Stomach smooth muscle (tissue), 2 donors: ENCODE data around the gene DIO3.

Experiments used
- H3K27ac ChIP-seq: one replicate; pipeline ENCODE4 v1.7.0; 2013; ENCODE audit warnings: mild to moderate bottlenecking, low read length, inconsistent platforms
- H3K27me3 ChIP-seq, 2 donors: one replicate each; pipeline ENCODE4 v1.7.0; 2013; ENCODE audit warnings: low read length in 2 of 2; ENCODE audit not compliant: insufficient read depth in 2 of 2, control insufficient read depth in 1 of 2
- H3K36me3 ChIP-seq, 2 donors: one replicate each; pipeline ENCODE4 v1.7.0; 2013; ENCODE audit warnings: low read length in 2 of 2; ENCODE audit not compliant: control insufficient read depth in 2 of 2, insufficient read depth in 2 of 2
- H3K4me1 ChIP-seq: one replicate; pipeline ENCODE4 v1.7.0; 2013; ENCODE audit warnings: low read length; ENCODE audit not compliant: control insufficient read depth, insufficient read depth
- H3K4me3 ChIP-seq, 2 donors: one replicate each; pipeline ENCODE4 v1.7.0; 2013; ENCODE audit warnings: low read length in 2 of 2
- H3K9ac ChIP-seq, 2 donors: one replicate each; pipeline ENCODE4 v1.7.0; 2013; ENCODE audit warnings: low read length in 2 of 2, mild to moderate bottlenecking in 1 of 2
- H3K9me3 ChIP-seq, 2 donors: one replicate each; pipeline ENCODE4 v1.7.0; 2013; ENCODE audit warnings: low read length in 2 of 2; ENCODE audit not compliant: control insufficient read depth in 2 of 2
- donor health status: healthy.
- donor health status: Pancreatic carcinoma.

DIO3 gene

DNA sequence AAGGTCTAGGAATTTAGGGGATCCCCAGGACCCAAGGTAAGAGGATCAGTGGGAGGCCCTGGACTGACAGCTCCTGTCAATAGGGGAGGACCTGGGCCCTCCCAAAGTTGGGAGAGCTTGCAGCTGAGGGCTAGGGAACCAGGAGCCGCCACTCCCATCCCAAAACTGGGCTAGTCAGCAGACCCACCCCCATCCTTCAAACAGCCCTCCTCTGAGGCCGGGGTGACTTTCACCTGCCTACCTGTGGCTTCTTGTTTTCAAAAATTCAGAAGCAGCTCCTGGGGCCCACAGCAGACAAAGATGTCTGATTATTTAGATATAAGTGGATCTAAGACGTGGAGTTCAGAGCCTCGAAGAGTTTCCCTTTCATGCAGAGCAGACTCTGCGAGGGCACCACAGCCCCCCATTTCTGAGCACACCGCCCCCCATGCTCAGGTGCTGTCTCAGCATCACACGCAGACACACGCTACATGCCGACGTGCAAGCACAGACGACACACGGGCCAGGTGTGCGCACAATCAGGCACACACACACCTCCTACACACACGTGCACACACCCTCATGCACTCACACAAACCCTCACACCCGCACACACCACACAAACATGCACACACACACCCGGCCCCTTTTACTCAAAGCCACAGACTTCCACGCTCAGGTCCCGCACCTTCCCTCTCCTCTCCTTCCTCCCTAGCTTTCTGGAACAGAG, 21.9 kb downstream of the DIO3 start:
- H3K27me3 ChIP-seq, result peaks cover 0 to 6% of the 10 kb centered on the region in 2 donors
- no peaks in the 10 kb centered on the region for H3K36me3 ChIP-seq
- H3K27ac ChIP-seq, result no peak overlapping the region
- H3K9ac ChIP-seq, result no peak overlapping the region
- no peak overlapping the region for H3K4me3 ChIP-seq
- no peaks in the 10 kb centered on the region for H3K4me1 ChIP-seq
- H3K9me3 ChIP-seq, result peaks cover 0 to 3% of the 10 kb centered on the region in 2 donors

DNA sequence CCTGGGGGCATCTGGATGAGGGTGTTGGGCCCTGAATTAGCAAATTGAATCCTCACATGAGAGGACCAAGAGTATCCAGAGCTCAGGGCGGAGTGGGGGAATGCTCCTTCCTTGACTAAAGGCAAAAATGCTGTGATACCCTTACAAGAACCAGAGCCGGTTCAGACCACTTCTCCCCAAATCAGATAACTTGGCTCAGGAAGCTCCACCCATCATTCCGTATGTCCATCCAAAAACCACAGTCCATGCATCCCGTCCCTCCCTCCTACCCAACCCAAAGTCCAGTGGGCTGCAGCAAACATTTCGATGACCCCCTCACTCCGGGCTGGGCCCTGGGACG, 22.4 kb downstream of the DIO3 start:
- Histone ChIP-seq H3K4me1 (no peaks in the 10 kb centered on the region), H3K27ac (no peak overlapping the region), H3K9me3 (peaks cover 0 to 3% of the 10 kb centered on the region in 2 donors), H3K4me3 (no peak overlapping the region), H3K36me3 (no peaks in the 10 kb centered on the region), H3K27me3 (peaks cover 0 to 6% of the 10 kb centered on the region in 2 donors), H3K9ac (no peak overlapping the region)

DNA sequence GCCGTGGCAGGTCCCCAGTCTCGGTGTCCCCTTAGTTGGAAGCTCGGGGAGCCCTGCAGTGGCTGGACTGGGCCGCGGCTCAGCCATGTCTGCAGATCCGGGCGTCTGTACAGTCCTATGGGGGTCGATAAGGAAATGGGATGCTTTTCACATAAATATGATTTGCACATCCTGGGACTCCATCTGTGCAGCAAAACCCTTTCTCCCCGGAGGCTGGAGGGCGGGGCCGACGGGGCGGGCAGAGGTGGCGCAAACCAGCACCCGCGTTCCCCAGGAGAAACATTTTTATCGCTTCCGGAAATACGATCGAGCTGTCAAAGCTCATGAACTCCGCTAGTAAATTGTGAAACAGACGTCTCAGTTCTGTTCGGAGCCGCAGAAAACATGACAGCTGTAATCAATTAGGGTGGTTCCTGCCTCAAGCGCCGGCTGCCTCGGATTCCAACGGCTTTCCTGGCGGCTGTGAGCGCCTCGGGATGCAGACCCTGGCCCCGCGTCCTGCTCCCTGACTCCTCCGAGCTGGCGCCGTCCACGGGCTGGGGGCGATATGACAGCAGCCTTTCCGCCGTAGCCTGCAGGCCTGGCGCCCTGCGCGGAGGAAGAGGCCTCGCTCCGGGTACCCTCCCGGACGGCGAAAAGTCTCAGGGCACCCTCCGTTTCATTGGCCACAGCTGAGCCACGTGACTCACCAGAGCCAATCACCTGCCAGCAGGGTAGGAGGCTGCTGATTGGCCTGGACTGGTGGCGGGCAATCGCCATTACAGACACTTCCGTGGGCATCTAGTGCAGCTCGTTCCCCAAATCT, 23.0 kb downstream of the DIO3 start:
- H3K27me3 ChIP-seq, result peaks cover 0 to 6% of the 10 kb centered on the region in 2 donors
- no peak overlapping the region for H3K9ac ChIP-seq
- H3K9me3 ChIP-seq, result peaks cover 0 to 3% of the 10 kb centered on the region in 2 donors
- H3K4me1 ChIP-seq, result no peaks in the 10 kb centered on the region
- no peak overlapping the region for H3K27ac ChIP-seq
- H3K4me3 ChIP-seq, result no peak overlapping the region
- H3K36me3 ChIP-seq, result no peaks in the 10 kb centered on the region

DNA sequence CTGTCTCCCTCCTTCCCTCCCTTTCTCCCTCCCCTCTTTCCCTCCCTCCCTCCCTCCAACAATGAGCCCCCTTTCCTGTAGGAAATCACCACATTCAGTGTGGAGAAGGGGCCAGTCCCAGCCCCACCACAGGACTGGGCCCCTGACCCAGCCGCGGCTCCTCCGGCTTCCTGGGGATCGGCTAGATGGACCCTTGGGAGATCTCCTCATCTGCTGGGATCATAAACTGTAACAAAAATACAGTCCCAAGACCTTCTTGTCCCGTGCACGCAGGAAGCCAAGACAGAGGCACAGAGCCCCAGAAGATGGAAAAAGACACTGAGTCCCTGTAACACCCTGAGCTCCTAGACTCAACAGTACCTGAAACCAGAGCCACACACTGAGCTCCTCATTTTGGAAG, 23.9 kb downstream of the DIO3 start:
- Histone ChIP-seq H3K4me1 (no peaks in the 10 kb centered on the region), H3K36me3 (no peaks in the 10 kb centered on the region), H3K9ac (no peak overlapping the region), H3K27me3 (peaks cover 0 to 4% of the 10 kb centered on the region in 2 donors), H3K4me3 (no peak overlapping the region), H3K27ac (no peak overlapping the region), H3K9me3 (peaks cover 0 to 1% of the 10 kb centered on the region in 2 donors)

DNA sequence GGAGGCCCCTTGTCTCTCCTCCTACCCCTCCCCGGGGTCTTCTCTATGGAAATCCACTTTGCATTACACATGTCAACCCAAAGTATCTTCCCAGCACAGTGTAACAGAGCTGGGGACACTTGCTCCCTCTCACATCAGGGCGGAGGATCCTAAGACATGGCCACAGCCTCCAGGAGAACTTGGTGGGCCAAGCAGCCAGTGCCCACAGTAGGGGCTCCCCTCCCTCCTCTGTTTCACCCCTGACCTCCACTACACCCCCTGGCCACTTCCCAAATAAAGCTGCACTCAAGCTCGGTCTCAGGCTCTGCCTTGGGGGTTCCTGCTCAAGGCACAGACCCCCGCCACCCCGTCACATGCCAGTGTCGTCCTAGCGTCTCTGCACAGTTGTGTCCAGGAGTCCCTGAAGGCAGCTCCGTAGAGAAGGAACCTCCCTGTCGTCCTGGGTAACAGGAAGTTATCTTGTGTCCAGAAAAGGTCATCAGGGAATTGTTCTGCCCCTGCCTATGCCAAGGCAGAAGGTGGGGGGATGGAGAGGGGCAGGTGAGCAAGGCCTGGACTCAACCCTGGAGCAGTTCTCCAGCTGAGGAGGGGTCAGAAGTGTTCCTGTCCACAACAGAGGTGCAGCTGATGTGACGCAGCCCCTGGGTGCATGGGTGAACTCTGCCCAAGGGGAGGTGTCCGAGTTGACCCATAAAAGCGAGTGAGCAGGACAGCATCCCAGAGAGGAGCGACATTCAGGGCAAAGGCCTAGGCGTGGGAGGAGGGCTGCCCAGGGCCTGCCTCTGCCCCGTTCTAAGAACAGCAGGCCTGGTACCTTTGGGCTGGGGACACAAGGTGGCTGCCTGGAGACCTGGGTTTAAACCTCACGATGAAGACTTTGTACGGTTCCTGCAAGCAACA, 25.5 kb downstream of the DIO3 start:
- no peaks in the 10 kb centered on the region for H3K36me3 ChIP-seq
- no peak overlapping the region for H3K9ac ChIP-seq
- H3K4me3 ChIP-seq, result no peak overlapping the region
- H3K27me3 ChIP-seq, result peaks cover 0 to 5% of the 10 kb centered on the region in 2 donors
- no peak overlapping the region for H3K27ac ChIP-seq
- no peaks in the 10 kb centered on the region for H3K9me3 ChIP-seq
- no peaks in the 10 kb centered on the region for H3K4me1 ChIP-seq

DNA sequence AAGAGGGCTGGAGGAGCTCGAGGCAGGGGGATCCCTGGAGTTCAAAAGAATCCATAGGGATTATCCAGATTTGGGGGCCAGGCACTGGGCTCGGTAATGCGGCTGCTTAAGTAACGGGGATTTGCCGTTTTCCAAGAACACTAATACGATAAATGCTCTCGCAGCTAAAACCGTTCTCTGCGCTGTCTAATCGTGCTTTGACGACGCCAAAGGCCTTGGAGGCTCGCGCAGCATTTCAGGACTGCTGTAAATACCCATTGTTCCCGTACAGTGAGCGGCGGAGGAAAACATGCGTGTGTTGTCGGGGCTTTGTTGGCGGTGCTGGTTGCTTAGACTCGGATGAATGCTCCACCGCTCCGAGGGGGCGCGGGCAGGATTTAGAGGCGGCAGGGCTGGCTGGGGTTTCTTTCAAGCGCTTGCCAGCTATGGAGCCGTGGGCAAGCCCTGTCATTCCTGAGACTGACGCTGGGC, 26.2 kb downstream of the DIO3 start:
- Histone ChIP-seq H3K36me3 (no peaks in the 10 kb centered on the region), H3K27ac (no peak overlapping the region), H3K9ac (no peak overlapping the region), H3K27me3 (peaks cover 0 to 5% of the 10 kb centered on the region in 2 donors), H3K9me3 (no peaks in the 10 kb centered on the region), H3K4me3 (no peak overlapping the region), H3K4me1 (no peaks in the 10 kb centered on the region)

DNA sequence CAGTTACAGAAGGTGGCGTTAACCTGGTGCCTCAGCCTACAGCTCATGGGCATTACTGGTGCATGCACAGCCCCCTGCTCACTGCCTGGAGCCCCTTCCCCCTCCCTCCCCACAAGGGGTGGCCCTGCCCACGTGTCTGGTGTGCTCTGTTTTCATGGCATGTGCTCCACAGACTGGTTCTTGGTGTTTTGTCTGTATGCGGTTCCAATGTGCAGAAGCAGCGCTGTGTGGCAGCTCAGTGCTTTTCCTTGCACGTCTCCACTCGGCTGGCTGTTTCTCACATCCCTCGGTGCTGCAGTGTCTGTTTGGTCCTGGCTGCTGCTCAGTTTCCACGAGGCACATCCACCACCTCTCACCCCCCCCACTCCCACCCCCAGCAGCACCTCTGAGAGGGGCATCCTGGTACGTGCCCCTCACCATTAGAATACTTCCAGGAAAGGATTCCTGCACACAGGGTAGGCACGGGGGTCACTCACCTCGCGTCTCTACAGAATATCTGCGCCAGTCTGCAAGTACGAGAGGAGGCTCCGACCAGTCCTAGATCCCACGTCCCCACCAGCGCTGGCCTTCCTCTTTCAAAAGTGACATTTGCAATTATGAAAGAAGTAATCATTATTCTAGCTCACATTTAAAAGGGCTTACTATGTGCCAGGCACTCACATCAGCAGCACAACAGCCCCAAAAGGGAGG, 27.1 kb downstream of the DIO3 start:
- no peak overlapping the region for H3K9ac ChIP-seq
- no peaks in the 10 kb centered on the region for H3K36me3 ChIP-seq
- no peaks in the 10 kb centered on the region for H3K9me3 ChIP-seq
- H3K4me1 ChIP-seq, result no peaks in the 10 kb centered on the region
- peaks cover 0 to 5% of the 10 kb centered on the region in 2 donors for H3K27me3 ChIP-seq
- no peak overlapping the region for H3K27ac ChIP-seq
- no peak overlapping the region for H3K4me3 ChIP-seq

DNA sequence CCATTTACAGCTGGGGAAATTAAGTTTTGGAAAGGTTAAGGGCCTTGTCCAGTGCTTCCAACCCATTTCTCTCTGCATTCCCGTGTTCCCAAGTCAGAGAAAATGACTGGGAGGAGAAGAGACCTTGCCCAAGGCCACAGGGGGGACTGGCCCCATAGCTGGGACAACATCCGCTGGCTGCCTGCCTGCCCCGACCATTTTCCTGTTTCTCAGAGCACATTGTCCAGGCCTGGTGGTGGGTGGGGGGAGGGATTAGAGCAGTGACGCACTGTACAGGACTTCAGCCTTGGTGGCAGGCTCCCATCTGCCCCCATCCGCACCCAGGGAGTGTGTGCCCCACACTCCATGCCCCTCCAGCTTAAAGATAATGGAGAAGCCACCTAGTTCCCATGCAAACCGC, 27.7 kb downstream of the DIO3 start:
- peaks cover 0 to 5% of the 10 kb centered on the region in 2 donors for H3K27me3 ChIP-seq
- H3K9ac ChIP-seq, result no peak overlapping the region

DNA sequence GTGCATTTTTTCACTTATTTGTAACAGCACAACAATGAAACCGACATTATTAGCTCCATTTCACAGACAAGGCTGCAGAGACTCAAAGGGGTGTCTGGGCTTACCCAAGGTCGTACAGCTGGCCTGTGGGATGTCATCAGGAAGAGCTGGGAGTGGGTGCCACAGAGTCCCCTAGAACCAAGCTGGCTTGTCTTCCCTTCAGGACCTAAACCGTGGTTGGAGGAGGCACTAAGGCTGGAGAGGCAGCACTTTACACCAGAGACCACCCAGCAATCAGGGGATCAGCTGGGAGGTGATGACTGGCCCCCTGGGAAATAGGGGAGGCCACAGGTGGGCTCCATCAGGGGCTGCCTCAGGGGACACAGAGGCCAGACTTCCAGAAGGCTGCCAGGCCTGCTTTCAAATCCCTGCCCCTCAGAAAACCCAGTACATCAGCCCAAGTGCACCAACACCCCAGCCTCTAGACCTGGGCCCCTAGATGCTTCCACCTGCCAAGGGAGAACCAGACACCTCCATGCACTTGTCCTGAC, 28.3 kb downstream of the DIO3 start:
- no peak overlapping the region for H3K4me3 ChIP-seq
- peaks cover 0 to 5% of the 10 kb centered on the region in 2 donors for H3K27me3 ChIP-seq
- no peak overlapping the region for H3K27ac ChIP-seq
- no peaks in the 10 kb centered on the region for H3K4me1 ChIP-seq
- H3K9ac ChIP-seq, result no peak overlapping the region
- H3K9me3 ChIP-seq, result peaks cover 0 to 2% of the 10 kb centered on the region in 2 donors
- H3K36me3 ChIP-seq, result no peaks in the 10 kb centered on the region

More for the DNA sequence above, 27.7 kb downstream of the DIO3 start:
- Histone ChIP-seq H3K9me3 (no peaks in the 10 kb centered on the region), H3K4me3 (no peak overlapping the region), H3K36me3 (no peaks in the 10 kb centered on the region), H3K4me1 (no peaks in the 10 kb centered on the region), H3K27ac (no peak overlapping the region)

DNA sequence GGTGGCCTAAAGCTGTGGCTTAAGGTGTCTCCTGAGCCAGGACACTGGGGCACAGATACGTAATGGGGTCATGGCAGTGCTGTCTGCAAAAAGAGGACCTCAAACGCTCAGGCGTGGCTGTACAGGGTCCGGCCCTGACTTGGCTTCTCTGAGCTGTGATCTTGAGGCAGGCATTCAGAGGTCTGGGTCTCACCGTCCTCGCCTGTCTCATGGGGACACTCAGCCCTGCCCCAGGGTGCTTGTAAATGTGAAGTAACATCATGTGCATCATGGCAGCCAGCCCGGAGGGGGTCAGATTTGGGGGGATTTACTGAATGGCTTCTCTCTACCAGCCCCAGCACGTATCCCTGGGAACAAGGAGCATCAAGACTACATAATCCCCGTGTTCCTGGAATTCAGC, 28.8 kb downstream of the DIO3 start:
- Histone ChIP-seq H3K4me1 (no peaks in the 10 kb centered on the region), H3K27me3 (peaks cover 0 to 5% of the 10 kb centered on the region in 2 donors), H3K36me3 (no peaks in the 10 kb centered on the region), H3K27ac (no peak overlapping the region), H3K4me3 (no peak overlapping the region), H3K9me3 (peaks cover 0 to 5% of the 10 kb centered on the region in 2 donors), H3K9ac (no peak overlapping the region)
